ENCODE data around the gene GPR4.
A peak's percentile ranks its signal among the peaks of the same experiment; 100 is the strongest.

GPR4 gene

GRCh38 chr19:45584332-45585157 is 17.5 kb downstream of the GPR4 start, which contains the start of gene OPA3:
Gene OPA3, minus strand, starts transcription at chr19:45584802. Its CDS starts 38 bp downstream, at chr19:45584764.
- Mint-ChIP-seq H3K9me3 (no peaks in the 10 kb centered on the region), H3K36me3 (peaks cover 5% of the 10 kb centered on the region)

DNA sequence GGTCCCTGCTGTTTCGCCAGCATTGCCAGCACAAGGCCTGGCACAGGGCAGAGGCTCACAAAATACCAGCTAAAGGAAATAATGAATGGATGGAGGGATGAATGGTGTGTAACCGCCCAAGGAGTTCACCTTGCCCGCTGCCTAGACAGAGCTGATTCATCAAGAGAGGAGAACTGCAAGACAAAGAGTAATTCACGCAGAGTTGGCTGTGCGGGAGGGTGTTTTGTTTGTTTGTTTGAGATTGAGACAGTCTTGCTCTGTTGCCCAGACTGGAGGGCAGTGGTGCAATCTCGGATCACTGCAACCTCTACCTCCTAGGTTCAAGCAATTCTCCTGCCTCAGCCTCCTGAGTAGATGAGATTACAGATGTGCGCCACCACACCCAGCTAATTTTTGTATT is 20.4 kb downstream of the GPR4 start:
- H3K36me3 Mint-ChIP-seq = peaks cover 8% of the 10 kb centered on the region
- H3K4me1 Mint-ChIP-seq = peaks cover 34% of the 10 kb centered on the region
- H3K27me3 Mint-ChIP-seq = no peaks in the 10 kb centered on the region
- H3K9me3 Mint-ChIP-seq = no peaks in the 10 kb centered on the region
- H3K4me3 Mint-ChIP-seq = no peak overlapping the region
- no peak for ATAC-seq
- H3K27ac Mint-ChIP-seq = no peak overlapping the region

More at GRCh38 chr19:45584332-45585157, 17.5 kb downstream of the GPR4 start, which contains the start of gene OPA3:
- Mint-ChIP-seq H3K27me3 (peaks cover 6% of the 10 kb centered on the region), H3K27ac (peak within 1 kb of the TSS; percentile 90), H3K4me3 (peak within 1 kb of the TSS; percentile 77), H3K4me1 (peaks cover 20% of the 10 kb centered on the region)
- ATAC-seq = peak; percentile 97

GRCh38 chr19:45578861-45579260 is 23.2 kb downstream of the GPR4 start:
- Mint-ChIP-seq H3K27ac (no peak overlapping the region), H3K27me3 (no peaks in the 10 kb centered on the region), H3K36me3 (peaks cover 11% of the 10 kb centered on the region), H3K4me3 (no peak overlapping the region), H3K4me1 (peaks cover 29% of the 10 kb centered on the region), H3K9me3 (no peaks in the 10 kb centered on the region)
- ATAC-seq = no peak

DNA sequence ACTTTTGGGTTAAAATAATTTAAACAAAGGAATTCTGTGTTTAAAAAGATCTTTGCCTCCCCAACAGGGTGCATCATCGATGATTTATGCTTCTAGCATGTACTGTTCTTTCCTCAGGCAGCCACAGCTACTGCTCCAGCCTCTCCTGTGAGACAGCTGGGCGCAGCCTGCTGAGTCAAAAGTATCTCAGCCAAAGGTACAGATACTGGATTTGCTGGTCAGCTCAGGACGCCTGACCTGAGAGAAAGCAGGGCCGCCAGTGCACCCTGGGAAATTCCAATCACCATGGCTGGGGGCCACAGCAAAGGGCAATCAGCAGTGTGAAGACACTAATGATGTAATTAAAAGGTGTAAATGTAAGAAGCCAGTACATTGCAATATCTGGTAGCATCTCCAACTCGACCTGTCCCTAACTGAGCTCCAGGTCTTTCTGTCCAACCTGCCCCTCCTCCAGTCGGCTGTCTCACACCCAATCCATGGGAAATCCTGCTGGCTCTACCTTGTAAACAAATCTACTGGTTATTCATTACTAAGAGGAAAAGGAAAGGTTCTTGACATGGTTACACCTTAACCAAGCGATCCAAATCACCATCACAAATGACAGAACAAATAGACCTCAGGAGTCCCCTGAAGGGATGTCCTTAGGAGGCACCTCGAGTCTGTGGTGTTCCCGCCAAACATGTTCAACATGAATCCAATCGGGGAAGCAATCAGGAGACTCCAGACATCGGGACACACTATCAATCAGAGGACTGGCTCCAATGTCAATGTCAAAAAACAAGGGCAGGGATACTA is 24.7 kb downstream of the GPR4 start:
- no peaks in the 10 kb centered on the region for H3K9me3 Mint-ChIP-seq
- H3K27me3 Mint-ChIP-seq = no peaks in the 10 kb centered on the region
- peaks cover 17% of the 10 kb centered on the region for H3K4me1 Mint-ChIP-seq
- no peak for ATAC-seq
- H3K36me3 Mint-ChIP-seq = peaks cover 11% of the 10 kb centered on the region
- no peak overlapping the region for H3K4me3 Mint-ChIP-seq
- no peak overlapping the region for H3K27ac Mint-ChIP-seq

DNA sequence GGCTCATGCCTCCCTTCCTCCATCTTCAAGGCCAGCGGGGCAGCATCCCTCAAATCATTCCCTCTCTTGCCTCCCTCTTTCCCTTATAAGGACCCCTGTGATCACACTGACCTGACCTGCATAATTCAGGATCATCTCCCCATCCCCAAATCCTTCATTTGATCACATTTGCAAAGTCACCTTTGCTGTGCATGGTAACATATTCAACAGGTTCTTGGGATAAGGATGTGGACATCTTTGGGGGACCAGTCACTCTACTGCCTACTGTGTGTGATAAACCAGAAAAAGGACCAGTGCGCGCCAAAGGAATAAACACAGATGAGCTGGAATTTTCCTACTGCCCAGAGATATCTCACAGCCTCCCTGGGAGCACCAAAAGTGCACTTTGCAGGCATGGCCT is 25.3 kb downstream of the GPR4 start:
- H3K4me3 Mint-ChIP-seq = no peak overlapping the region
- H3K27ac Mint-ChIP-seq = no peak overlapping the region
- ATAC-seq = no peak

DNA sequence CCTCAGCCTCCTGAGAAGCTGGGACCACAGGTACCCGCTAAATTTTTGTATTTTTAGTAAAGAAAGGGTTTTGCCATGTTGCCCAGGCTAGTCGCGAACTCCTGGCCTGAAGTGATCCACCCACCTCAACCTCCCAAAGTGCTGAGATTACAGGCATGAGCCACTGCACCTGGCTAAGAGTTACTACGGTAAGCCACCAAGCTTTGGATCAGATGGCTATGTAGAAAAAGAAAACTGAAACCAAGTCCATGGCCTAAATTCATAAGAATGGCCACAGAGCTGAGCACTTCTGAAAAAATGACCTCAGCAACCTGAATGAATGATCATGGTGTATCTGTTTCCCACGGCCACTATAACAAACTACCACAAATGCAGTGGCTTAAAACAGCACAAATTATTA is 26.8 kb downstream of the GPR4 start:
- no peak for ATAC-seq
- H3K4me3 Mint-ChIP-seq = no peak overlapping the region

More for the DNA sequence above, 25.3 kb downstream of the GPR4 start:
- no peaks in the 10 kb centered on the region for H3K9me3 Mint-ChIP-seq
- no peaks in the 10 kb centered on the region for H3K27me3 Mint-ChIP-seq
- H3K36me3 Mint-ChIP-seq = peaks cover 10% of the 10 kb centered on the region
- peaks cover 14% of the 10 kb centered on the region for H3K4me1 Mint-ChIP-seq

DNA sequence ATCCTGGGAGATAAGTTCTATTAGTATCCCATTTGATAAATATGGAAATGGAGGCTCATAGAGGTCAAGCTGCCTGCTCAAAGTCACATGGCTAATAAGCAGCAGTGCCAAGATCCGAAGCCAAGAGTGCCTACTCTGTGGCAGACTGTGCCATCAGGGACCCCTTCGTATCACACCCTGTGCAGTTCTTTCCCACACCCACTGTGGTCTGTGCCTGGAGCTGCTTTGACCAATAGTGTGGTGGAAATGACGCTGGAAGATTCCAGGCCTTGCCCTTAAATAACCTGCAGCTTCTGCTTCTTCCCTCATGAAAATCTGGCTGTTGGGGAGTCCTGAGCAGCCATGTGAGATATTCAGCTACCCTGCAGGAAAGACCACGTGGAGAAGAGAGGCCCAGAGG is 27.5 kb downstream of the GPR4 start:
- Mint-ChIP-seq H3K27ac (no peak overlapping the region), H3K36me3 (peaks cover 5% of the 10 kb centered on the region), H3K4me3 (no peak overlapping the region), H3K9me3 (no peaks in the 10 kb centered on the region), H3K4me1 (peaks cover 24% of the 10 kb centered on the region), H3K27me3 (no peaks in the 10 kb centered on the region)
- ATAC-seq = no peak

More for the DNA sequence above, 26.8 kb downstream of the GPR4 start:
- Mint-ChIP-seq H3K27ac (no peak overlapping the region), H3K36me3 (peaks cover 5% of the 10 kb centered on the region), H3K27me3 (no peaks in the 10 kb centered on the region), H3K4me1 (peaks cover 17% of the 10 kb centered on the region), H3K9me3 (no peaks in the 10 kb centered on the region)

- Mint-ChIP-seq H3K27me3 (no peaks in the 10 kb centered on the region), H3K4me1 (peaks cover 16% of the 10 kb centered on the region), H3K27ac (no peak overlapping the region), H3K4me3 (no peak overlapping the region), H3K9me3 (no peaks in the 10 kb centered on the region), H3K36me3 (peaks cover 3% of the 10 kb centered on the region)
- no peak for ATAC-seq
Measured at GRCh38 chr19:45571457-45572220, 30.4 kb downstream of the GPR4 start.

GRCh38 chr19:45569619-45570421 is 32.2 kb downstream of the GPR4 start:
- H3K9me3 Mint-ChIP-seq = no peaks in the 10 kb centered on the region
- peaks cover 16% of the 10 kb centered on the region for H3K4me1 Mint-ChIP-seq
- H3K27me3 Mint-ChIP-seq = no peaks in the 10 kb centered on the region
- H3K4me3 Mint-ChIP-seq = no peak overlapping the region
- no peaks in the 10 kb centered on the region for H3K36me3 Mint-ChIP-seq
- H3K27ac Mint-ChIP-seq = peak overlapping the region; percentile 42
- no peak for ATAC-seq

GRCh38 chr19:45568732-45569131 is 33.3 kb downstream of the GPR4 start:
- H3K4me3 Mint-ChIP-seq = no peak overlapping the region
- no peaks in the 10 kb centered on the region for H3K27me3 Mint-ChIP-seq
- no peak for ATAC-seq
- H3K27ac Mint-ChIP-seq = peak overlapping the region; percentile 42
- H3K36me3 Mint-ChIP-seq = no peaks in the 10 kb centered on the region
- peaks cover 27% of the 10 kb centered on the region for H3K4me1 Mint-ChIP-seq
- H3K9me3 Mint-ChIP-seq = no peaks in the 10 kb centered on the region

DNA sequence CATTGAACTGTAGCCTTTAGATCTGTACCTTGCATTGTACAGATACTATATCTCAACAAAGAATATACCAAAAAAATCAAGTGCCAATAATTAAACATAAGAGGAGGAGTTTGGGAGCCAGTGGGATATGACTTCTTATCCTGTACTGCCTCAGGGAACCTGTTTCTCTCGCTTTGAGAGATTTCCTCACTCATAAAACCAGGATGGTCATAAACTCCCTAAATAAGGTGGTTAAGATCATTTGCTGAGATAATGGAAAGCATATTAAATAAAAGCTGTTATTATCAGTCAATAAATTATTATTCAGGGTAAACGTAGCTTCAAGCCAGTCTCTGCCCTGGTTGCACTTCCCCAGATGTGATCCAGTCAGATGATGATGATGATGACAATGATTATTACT is 34.4 kb downstream of the GPR4 start:
- no peaks in the 10 kb centered on the region for H3K9me3 Mint-ChIP-seq
- H3K4me3 Mint-ChIP-seq = no peak overlapping the region
- H3K27me3 Mint-ChIP-seq = no peaks in the 10 kb centered on the region
- no peaks in the 10 kb centered on the region for H3K36me3 Mint-ChIP-seq
- H3K27ac Mint-ChIP-seq = no peak overlapping the region
- peaks cover 37% of the 10 kb centered on the region for H3K4me1 Mint-ChIP-seq
- no peak for ATAC-seq

DNA sequence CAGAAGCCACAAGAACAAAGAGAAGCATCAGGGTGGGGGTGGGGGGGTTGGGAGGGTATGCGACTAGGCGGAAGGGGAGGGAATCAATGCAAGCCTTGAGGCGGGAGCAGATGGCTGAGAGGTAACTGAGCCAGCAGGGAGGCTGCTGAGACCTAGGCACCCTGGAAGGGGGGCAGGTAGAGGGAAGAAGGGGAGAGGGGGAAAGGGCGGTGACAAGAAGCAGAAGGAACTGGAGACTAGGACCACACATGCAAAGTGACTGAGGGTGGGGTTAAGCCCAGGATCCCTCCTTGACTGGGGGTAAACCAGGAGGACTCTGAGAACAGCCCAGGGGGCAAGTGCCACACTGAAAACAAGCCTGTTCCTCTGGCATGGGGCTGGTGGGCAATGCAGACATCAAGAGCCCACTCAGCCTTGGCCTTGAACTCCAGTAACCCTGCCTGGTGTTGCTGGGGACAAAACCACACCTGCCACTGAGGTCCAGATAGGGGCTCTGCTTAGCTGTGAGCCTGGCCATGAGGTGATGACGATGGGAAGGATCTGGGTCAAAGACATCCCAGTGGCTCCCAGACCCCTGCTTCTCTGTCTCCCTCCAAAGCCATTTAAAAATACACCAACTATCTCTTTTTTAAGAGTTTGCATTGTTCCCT is 37.8 kb downstream of the GPR4 start:
- H3K27ac Mint-ChIP-seq = peak overlapping the region; percentile 73
- peaks cover 49% of the 10 kb centered on the region for H3K4me1 Mint-ChIP-seq
- H3K27me3 Mint-ChIP-seq = no peaks in the 10 kb centered on the region
- no peak overlapping the region for H3K4me3 Mint-ChIP-seq
- H3K9me3 Mint-ChIP-seq = no peaks in the 10 kb centered on the region
- ATAC-seq = no peak
- peaks cover 6% of the 10 kb centered on the region for H3K36me3 Mint-ChIP-seq

DNA sequence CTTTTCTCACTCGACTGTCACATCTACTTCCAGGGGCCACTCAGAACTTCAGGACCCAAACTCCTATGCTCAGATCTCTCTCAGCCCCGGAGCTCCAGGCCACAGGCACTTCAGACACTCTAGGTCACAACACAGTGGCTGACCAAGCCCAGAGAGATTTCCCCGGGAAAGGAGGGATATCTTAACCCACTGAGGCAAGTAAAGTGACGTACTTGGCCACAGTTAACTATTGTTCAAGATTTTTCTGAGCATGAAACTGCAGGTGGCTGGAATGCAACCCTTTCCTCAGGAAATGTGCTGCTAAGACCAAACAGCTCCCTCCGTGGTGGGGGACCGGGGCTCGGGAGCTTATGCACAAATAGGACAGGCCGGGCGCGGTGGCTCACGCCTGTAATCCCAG is 41.3 kb downstream of the GPR4 start:
- ATAC-seq = no peak
- Mint-ChIP-seq H3K36me3 (peaks cover 6% of the 10 kb centered on the region), H3K27me3 (no peaks in the 10 kb centered on the region), H3K27ac (peak overlapping the region; percentile 38), H3K4me1 (peaks cover 61% of the 10 kb centered on the region), H3K4me3 (no peak overlapping the region), H3K9me3 (no peaks in the 10 kb centered on the region)

- H3K9me3 Mint-ChIP-seq = no peaks in the 10 kb centered on the region
- peak overlapping the region; percentile 38 for H3K27ac Mint-ChIP-seq
Measured at GRCh38 chr19:45560038-45560437, 42.0 kb downstream of the GPR4 start.

More at GRCh38 chr19:45560038-45560437, 42.0 kb downstream of the GPR4 start:
- Mint-ChIP-seq H3K36me3 (peaks cover 6% of the 10 kb centered on the region), H3K4me1 (peaks cover 61% of the 10 kb centered on the region), H3K27me3 (no peaks in the 10 kb centered on the region), H3K4me3 (no peak overlapping the region)
- no peak for ATAC-seq

Data from stimulated activated memory B cell treated with anti-CD40 and anti-IgM and Interleukin-4, amounts not matched to agents 10 μg/mL and 1 μg/mL and 100 μg/mL, for 72 hours (primary cell).